BJ (cell line): ENCODE data around the gene KCNJ6. TPM values are rescaled to one million over a fixed set of nuclear protein-coding genes. Genes with fewer than 3 reads are reported as not detected.
A peak's percentile ranks its signal among the peaks of the same experiment; 100 is the strongest.

Experiments used
- CTCF ChIA-PET: fragments of 350-600 bp; formaldehyde crosslinking; extraction: SDS; loops from one replicate; lab custom pipeline; 2021; ENCODE audit warnings: antibody characterized with exemption, inconsistent platforms; lab: Yijun Ruan, JAX
- POLR2A ChIA-PET: fragments of 300-600 bp; sonication (Branson Sonifier 250); formaldehyde crosslinking; extraction: SDS; loops from one replicate; lab custom pipeline; 2021; ENCODE audit warnings: antibody characterized with exemption; lab: Charles Lee
- DNase-seq: peaks from one replicate; pipeline ENCODE4 v3.0.0-alpha.2; 2011; ENCODE audit warnings: low read depth
- H3K27me3 ChIP-seq: 2 replicates; pipeline ENCODE4 v1.6.0; 2011; ENCODE audit warnings: low read length; ENCODE audit not compliant: control insufficient read depth, insufficient read depth
- H3K36me3 ChIP-seq: 2 replicates; pipeline ENCODE4 v1.5.1; 2011; ENCODE audit warnings: low read length; ENCODE audit not compliant: control insufficient read depth, insufficient read depth
- H3K4me3 ChIP-seq: 2 replicates; pipeline ENCODE4 v1.5.1; 2011; ENCODE audit warnings: low read depth, mild to moderate bottlenecking, control low read depth, low read length
- CTCF ChIP-seq: IDR thresholded peaks from 2 replicates; pipeline ENCODE4 v1.5.1; 2011; ENCODE audit warnings: low read depth, mild to moderate bottlenecking, control low read depth, inconsistent platforms, low read length, moderate library complexity; ENCODE audit not compliant: insufficient read depth
- polyA plus RNA-seq: library from polyadenylated mRNA; depleted of rRNA; stranded (reverse); fragments of >200 nt; gene quantifications from 2 replicates; pipeline ENCODE4 v1.2.3, GENCODE V29; 2011

Gene KCNJ6
- polyA plus RNA-seq, 1 experiment, result 0.01 TPM

- peak; percentile 9 for DNase-seq
- H3K27me3 ChIP-seq, result peaks cover 19% of the 10 kb centered on the region
- ChIA-PET CTCF (interaction anchor here (0.7 to 5.3 kb wide), 8 partner anchors 38 to 435 kb away, joined by 3 to 42 read pairs (median 3); no protein-coding TSS in a partner anchor), POLR2A (interaction anchor here (0.6 kb wide), 1 partner anchor 159 kb away, joined by 3 read pairs; no protein-coding TSS in a partner anchor)
- TF ChIP-seq CTCF, result no peak
- H3K4me3 ChIP-seq, result no peak overlapping the region
- no peaks in the 10 kb centered on the region for H3K36me3 ChIP-seq
These were observed 1.4 kb upstream of the KCNJ6 start for GRCh38 chr21:37917612-37918011.

- Histone ChIP-seq H3K4me3 (peak overlapping the region; percentile 39), H3K27me3 (peaks cover 19% of the 10 kb centered on the region), H3K36me3 (no peaks in the 10 kb centered on the region)
- no peak for TF ChIP-seq CTCF
- ChIA-PET CTCF (interaction anchor here (1.2 to 5.3 kb wide), 7 partner anchors 9 to 440 kb away, joined by 4 to 42 read pairs (median 6); no protein-coding TSS in a partner anchor), POLR2A (no interaction called here)
- DNase-seq, result no peak
These were observed 332 bp downstream of the KCNJ6 start for GRCh38 chr21:37915941-37916309.

- no peak for DNase-seq
- Histone ChIP-seq H3K4me3 (peak overlapping the region; percentile 39), H3K27me3 (peaks cover 19% of the 10 kb centered on the region), H3K36me3 (no peaks in the 10 kb centered on the region)
- TF ChIP-seq CTCF, result no peak
- ChIA-PET POLR2A (no interaction called here), CTCF (interaction anchor here (1.3 to 5.3 kb wide), 5 partner anchors 10 to 437 kb away, joined by 6 to 42 read pairs (median 9); no protein-coding TSS in a partner anchor)
These were observed 753 bp downstream of the KCNJ6 start for GRCh38 chr21:37915497-37915911.

GRCh38 chr21:37912616-37913015, 3.6 kb downstream of the KCNJ6 start:
- Histone ChIP-seq H3K27me3 (peaks cover 17% of the 10 kb centered on the region), H3K4me3 (no peak overlapping the region), H3K36me3 (no peaks in the 10 kb centered on the region)
- CTCF ChIA-PET, result interaction anchor here (3.1 to 3.9 kb wide), 3 partner anchors 7 to 201 kb away, joined by 9 to 20 read pairs (median 16); no protein-coding TSS in a partner anchor
- no peak for TF ChIP-seq CTCF
- POLR2A ChIA-PET, result no interaction called here
- no peak for DNase-seq

GRCh38 chr21:37909936-37910335, 6.3 kb downstream of the KCNJ6 start:
- Histone ChIP-seq H3K4me3 (no peak overlapping the region), H3K27me3 (peaks cover 11% of the 10 kb centered on the region), H3K36me3 (no peaks in the 10 kb centered on the region)
- ChIA-PET POLR2A (no interaction called here), CTCF (no interaction called here)
- TF ChIP-seq CTCF, result no peak
- DNase-seq, result no peak
